GM23248 (cell line): ENCODE measurements around the gene KCTD20.

Experiments
- EZH2 ChIP-seq: fragments of 200-600 bp; sonication (generic); IDR thresholded peaks from 2 replicates; pipeline ENCODE4 v1.6.1; 2018; ENCODE audit warnings: antibody characterized with exemption, mild to moderate bottlenecking; ENCODE audit not compliant: insufficient read depth, poor library complexity, severe bottlenecking
- EZH2phosphoT487 ChIP-seq: fragments of 200-600 bp; sonication (generic); IDR thresholded peaks from 2 replicates; pipeline ENCODE4 v1.6.1; 2018; ENCODE audit warnings: antibody characterized with exemption, moderate library complexity, mild to moderate bottlenecking, low read depth; ENCODE audit not compliant: insufficient read depth

- TF ChIP-seq EZH2, result no peak
- no peak for TF ChIP-seq EZH2phosphoT487
These were observed 80.7 kb downstream of the KCTD20 start for GRCh38 chr6:36523451-36523850.
